GM04504 (cell line): Measurements from ENCODE around the gene GTSF1L.

Source experiments
- DNase-seq: peaks from one replicate; pipeline ENCODE4 v3.0.0-alpha.2; 2012; ENCODE audit warnings: low read depth

GTSF1L gene

GRCh38 chr20:43746344-43747137 is 19.7 kb upstream of the GTSF1L start:
- DNase-seq = no peak

- no peak for DNase-seq
Observed at GRCh38 chr20:43744966-43745730, 18.3 kb upstream of the GTSF1L start.

DNA sequence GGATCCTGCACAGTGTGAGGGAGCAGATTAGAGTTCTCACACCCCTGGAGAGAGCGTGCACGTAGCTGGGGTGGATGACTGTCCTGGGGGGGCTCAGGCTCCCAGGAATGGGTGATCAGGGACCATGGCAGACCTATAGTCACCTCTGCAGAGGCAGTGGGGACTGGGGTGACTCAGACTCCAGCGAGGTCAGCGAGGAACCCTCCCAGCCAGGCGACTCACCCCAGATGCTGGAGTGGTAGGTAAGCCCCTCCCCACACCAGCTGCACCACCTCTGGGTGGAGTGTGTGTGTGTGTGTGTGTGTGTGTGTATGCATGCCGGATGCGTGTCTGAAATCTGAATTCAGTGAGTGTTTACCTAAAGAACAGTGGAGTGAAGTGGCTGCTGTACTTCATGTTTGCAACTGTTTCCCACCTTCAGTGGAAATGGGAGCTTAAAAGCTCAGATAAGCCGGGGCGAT is 17.4 kb upstream of the GTSF1L start:
- DNase-seq = no peak

DNA sequence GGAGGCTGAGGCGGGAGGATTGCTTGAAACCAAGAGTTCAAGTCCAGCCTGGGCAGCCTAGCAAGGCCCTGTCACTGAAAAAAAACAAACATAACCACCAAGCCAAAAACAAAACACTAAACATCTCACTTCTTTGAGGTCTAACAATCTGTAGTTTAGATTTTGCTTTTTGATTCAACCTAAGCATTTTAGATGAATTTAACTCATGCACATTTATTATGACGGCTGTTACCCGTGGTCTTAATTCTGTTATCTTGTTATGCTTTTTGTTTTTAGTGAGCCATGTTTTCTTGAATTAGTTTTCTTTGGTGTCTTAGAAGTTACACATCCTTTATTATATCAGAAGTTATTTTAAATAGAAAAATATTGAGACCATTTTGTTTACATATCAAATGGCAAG is 13.8 kb upstream of the GTSF1L start:
- no peak for DNase-seq

DNA sequence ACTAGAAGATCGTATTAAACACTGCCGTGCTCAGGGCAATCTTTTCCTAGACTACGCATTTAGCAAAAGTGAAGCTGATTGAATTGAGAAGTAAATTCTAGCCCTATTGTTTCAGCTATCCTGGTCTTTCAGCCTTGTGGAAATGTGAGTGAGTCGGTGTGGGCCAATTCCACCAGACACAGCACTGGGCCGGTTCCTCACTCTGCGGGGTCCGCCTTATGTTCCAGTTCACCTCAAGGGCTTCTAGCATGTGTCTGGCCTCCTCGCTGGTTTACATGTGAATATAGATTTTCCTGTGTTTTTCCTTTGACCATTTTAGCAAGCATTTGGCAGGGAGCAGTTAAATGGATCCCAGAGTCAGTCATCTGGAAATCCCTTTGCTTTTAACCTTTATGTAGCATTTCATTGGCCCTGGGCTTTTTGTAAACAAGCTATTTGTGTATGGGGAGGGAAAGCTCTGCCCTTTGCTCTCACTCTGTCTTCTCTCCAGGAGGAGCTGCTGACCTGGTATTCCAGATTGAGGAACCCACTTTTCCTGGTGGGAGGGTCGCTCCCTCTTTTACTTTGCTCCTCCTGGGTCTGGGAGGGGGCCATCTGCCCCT is 12.4 kb upstream of the GTSF1L start:
- DNase-seq = no peak

DNA sequence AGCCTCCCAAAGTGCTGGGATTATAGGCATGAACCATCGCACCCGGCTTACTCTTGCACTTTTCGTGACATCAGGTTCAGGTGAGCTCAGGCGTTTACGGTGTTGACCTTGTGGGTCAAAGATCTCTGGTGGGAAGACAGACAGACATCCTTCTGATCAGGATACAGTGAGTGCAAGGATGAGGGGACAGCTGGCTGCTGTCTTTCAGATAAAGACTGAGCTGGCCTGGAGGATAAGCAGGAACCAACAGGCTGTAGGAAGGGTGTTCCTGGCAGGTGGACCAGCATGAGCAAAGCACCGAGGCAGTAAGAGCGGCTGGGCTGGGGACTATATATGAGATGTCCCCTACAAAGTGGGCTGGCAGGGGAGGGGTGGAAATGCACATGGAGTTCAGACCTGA is 11.1 kb upstream of the GTSF1L start:
- DNase-seq = no peak

- DNase-seq = no peak
Observed at GRCh38 chr20:43736588-43737158, 9.9 kb upstream of the GTSF1L start.

DNA sequence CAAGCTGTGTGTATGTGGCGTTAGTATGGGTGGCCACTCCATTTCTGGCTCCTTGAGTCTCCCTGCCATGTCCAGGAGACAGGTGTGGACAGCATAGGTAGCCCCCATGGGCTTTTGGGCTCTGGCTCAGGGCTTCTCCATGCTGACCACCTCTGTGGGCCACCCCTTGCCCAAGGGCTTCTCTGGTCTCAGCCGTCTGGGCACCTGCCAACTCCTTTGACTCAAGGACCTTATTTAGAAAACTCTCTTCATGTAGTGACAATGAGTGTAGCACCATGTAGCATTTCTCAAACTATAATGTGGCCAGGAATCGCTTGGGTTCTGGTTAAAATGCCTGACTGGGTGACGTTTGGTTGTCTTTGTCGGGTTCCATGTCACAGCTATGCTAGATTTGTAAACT is 5.1 kb upstream of the GTSF1L start:
- no peak for DNase-seq

- no peak for DNase-seq
Observed at GRCh38 chr20:43731469-43731868, 4.7 kb upstream of the GTSF1L start.

GRCh38 chr20:43728686-43729255 is 2.0 kb upstream of the GTSF1L start:
- no peak for DNase-seq

DNA sequence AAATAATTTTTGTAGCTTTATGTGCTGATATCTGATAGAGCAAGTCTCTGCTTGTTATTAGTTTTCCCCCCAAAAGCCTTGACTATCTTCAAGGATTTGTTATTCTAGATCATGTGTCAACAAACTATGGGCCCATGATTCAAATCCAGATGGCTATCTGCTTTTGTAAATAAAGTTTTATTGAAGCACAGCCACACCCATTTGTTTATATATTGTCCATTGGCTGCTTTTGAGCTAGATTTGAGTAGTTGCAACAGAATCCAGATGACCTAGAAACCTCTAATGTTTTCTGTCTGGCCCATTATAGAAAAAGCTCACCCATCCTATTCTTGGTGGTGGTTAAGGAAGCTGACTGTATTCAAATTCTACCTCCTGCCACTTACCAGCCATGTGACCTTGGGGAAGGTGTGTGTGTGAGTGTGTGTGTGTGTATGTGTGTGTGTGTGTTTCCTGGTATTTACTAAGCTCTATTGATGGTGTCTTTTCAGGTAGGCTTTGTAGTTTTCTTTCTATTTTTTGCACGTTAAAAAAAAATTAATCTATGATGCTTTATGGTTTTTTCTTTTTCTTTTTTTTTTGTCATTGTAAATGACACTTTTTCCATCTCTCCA is 1.3 kb upstream of the GTSF1L start:
- no peak for DNase-seq

DNA sequence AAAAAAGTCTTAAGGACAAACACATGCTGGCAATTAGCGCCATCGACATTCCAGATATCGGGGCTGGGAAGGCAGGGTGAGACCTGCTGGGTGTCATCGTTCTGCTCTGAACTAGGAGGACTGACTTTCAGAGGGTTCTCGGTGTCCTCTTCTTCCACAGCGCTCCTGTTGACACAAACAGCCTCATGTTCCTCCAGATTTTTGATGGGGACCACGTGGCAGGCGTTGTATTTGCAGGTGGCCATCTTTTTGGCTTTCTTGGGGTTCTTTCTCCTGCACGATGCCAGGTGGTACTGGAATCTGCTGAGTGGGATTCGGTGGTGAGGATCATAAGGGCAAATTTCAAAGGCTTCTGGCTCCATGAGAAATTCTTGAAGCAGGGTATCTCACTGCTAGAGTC is 469 bp downstream of the GTSF1L start:
- no peak for DNase-seq

GRCh38 chr20:43725666-43726065 is 1.1 kb downstream of the GTSF1L start:
- no peak for DNase-seq

DNA sequence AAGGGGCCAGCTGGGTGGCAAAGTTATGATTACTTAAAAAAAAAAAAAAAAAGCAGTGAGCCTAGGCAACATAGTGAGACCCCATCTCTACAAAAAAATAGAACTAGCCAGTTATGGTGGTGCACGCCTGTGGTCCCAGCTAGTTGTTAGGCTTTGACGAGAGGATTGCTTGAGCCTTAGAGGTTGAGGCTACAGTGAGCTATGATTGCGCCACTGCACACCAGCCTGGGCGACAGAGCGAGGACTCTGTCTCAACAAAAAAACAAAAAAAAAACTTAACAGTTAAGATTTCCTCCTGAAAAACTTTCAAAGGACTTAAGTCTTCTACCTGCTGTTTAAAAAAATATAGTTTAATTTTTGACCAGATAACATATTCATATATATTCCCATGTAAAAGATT is 2.4 kb downstream of the GTSF1L start:
- no peak for DNase-seq

- no peak for DNase-seq
Observed at GRCh38 chr20:43723735-43724134, 3.1 kb downstream of the GTSF1L start.

- peak; percentile 20 for DNase-seq
Observed at GRCh38 chr20:43723186-43723585, 3.6 kb downstream of the GTSF1L start.

- no peak for DNase-seq
Observed at GRCh38 chr20:43722153-43722505, 4.7 kb downstream of the GTSF1L start.

DNA sequence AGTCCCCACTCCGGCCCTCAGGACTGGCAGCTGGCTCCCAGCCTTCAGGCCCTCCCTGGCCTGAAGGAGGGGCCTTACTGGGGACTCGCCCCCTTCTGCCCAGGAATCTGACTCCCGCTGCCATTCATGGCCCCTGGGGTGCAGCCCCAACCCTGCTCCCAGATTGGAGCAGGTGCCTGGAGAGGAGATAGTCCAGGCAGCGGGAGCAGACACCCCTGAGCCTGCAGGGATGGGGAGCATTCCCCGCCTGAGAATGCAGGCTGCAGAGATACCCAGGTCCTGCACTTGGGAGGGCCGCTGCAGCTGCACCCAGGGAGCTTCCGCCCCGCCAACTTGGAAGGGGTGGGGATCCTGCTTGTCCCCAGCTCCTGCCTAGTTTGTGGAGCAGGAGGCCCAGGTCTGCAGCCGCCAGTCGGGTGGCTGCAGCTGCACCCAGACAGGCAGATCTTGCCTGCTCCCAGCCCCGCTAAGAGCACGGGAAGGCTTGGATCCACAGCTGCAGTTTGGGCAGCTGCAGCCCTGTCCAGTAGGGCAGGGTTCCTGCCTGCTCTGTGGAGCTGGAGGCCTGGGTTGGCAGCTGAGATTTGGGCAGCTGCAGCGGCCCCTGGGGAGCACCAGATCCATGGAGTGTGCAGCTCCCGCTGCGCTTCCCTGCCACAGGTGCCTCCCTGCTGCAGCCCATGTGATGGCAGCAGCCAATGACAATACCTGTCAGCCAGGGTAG is 5.2 kb downstream of the GTSF1L start:
- no peak for DNase-seq

GRCh38 chr20:43721097-43721428 is 5.7 kb downstream of the GTSF1L start:
- no peak for DNase-seq

DNA sequence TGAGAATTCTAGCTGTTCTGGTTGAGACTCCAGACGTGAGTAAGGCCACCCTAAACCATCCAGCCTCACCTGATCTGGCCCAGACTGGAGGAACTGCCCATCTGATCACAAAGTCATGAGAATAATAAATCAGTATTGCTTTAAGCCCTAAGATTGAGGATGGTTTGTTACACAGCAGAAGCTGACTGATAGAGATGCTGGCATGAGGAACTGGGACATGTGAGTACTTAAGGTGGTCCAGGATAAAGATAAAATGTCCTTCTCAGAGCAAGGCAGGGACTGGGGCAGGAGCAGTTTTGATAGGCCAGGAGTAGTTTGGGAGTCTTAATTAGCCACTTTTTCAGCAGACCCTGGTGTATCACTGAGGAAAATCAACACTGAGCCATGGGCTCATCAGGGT is 6.8 kb downstream of the GTSF1L start:
- no peak for DNase-seq

DNA sequence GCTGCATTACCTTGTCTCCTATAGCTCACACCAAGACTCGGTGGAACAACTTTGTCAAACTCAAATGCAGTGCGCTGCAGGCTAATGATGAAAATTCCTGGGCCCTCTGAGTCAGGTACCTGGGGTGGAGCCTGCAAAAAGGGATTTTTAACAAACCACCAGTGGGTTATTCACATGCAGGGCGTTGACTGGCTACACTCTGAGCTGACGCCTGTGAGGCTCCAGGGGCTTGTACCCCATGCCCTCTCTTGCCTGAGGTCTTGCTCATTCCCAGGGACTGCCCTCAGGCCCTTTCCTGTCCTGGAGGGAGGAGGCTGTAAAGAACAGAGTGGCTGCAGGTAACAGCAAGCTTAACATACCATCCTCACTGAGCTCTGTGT is 9.2 kb downstream of the GTSF1L start:
- no peak for DNase-seq
